Measurements from ENCODE around the gene RFX2. TPM values are rescaled to one million over a fixed set of nuclear protein-coding genes. Genes with fewer than 3 reads are reported as not detected.
A peak's percentile ranks its signal among the peaks of the same experiment; 100 is the strongest.

RFX2 gene
- total RNA-seq, 1 experiment from 2014 or later: 10.5 TPM

GRCh38 chr19:5994405-5995165 lies 115.7 kb downstream of the RFX2 start:
- no peaks in the 10 kb centered on the region for H4K20me1 ChIP-seq (ENCODE audit: low read length)
- no peak overlapping the region for H3K4me3 ChIP-seq (ENCODE audit: low read length)
- ChIA-PET POLR2A (ENCODE audit: unreplicated experiment) (interaction anchor here (0.6 kb wide), 1 partner anchor 67 kb away, joined by 4 read pairs; no protein-coding TSS in a partner anchor), CTCF (interaction anchor here (1.0 kb wide), 1 partner anchor 27 kb away, joined by 4 read pairs; no protein-coding TSS in a partner anchor)
- H3K9me2 ChIP-seq (replicated peaks; ENCODE audit: low read length): no peaks in the 10 kb centered on the region
- intact Hi-C loops (cut with micrococcal nuclease): no loop called here
- H3K36me3 ChIP-seq (ENCODE audit: low read depth, low read length): no peaks in the 10 kb centered on the region
- no peak overlapping the region for H3K9ac ChIP-seq (ENCODE audit: low read length)
- no TSS peak for BruUV-seq (replicated peaks)
- DNase-seq (no peak), ATAC-seq (no peak; the same call in 1 of the 2 replicates)
- H3K4me2 ChIP-seq (ENCODE audit: low read length): no peak overlapping the region
- TF ChIP-seq EZH2 (IDR thresholded peaks at IDR 0.05; ENCODE audit: low read length, unreplicated experiment): no peak
- no peak for TF ChIP-seq EZH2phosphoT487 (IDR thresholded peaks at IDR 0.05; ENCODE audit: borderline replicate concordance, low read length)
- TF ChIP-seq, protein P1, sequence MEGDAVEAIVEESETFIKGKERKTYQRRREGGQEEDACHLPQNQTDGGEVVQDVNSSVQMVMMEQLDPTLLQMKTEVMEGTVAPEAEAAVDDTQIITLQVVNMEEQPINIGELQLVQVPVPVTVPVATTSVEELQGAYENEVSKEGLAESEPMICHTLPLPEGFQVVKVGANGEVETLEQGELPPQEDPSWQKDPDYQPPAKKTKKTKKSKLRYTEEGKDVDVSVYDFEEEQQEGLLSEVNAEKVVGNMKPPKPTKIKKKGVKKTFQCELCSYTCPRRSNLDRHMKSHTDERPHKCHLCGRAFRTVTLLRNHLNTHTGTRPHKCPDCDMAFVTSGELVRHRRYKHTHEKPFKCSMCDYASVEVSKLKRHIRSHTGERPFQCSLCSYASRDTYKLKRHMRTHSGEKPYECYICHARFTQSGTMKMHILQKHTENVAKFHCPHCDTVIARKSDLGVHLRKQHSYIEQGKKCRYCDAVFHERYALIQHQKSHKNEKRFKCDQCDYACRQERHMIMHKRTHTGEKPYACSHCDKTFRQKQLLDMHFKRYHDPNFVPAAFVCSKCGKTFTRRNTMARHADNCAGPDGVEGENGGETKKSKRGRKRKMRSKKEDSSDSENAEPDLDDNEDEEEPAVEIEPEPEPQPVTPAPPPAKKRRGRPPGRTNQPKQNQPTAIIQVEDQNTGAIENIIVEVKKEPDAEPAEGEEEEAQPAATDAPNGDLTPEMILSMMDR (conservative IDR thresholded peaks at IDR 0.05; ENCODE audit: low read depth, low read length): no peak
- H2AFZ ChIP-seq (ENCODE audit: low read length): no peak overlapping the region
- H3K9me3 ChIP-seq (ENCODE audit: low read length): no peaks in the 10 kb centered on the region
- no peaks in the 10 kb centered on the region for H3K27me3 ChIP-seq (ENCODE audit: low read length)
- no peaks in the 10 kb centered on the region for H3K79me2 ChIP-seq (ENCODE audit: low read length)
- no peak overlapping the region for H3K27ac ChIP-seq (ENCODE audit: low read length)
- H3F3A ChIP-seq (ENCODE audit: low read length, unreplicated experiment): no peaks in the 10 kb centered on the region
- H3K4me1 ChIP-seq (ENCODE audit: insufficient read depth, low read length): peaks cover 16% of the 10 kb centered on the region

GRCh38 chr19:5993648-5994358 lies 116.5 kb downstream of the RFX2 start:
- intact Hi-C loops (cut with micrococcal nuclease): no loop called here
- Histone ChIP-seq H3K4me1 (ENCODE audit: insufficient read depth, low read length) (peaks cover 16% of the 10 kb centered on the region), H3K27me3 (ENCODE audit: low read length) (no peaks in the 10 kb centered on the region), H3K4me3 (ENCODE audit: low read length) (no peak overlapping the region), H3K9me2 (replicated peaks; ENCODE audit: low read length) (no peaks in the 10 kb centered on the region), H3F3A (ENCODE audit: low read length, unreplicated experiment) (no peaks in the 10 kb centered on the region), H3K27ac (ENCODE audit: low read length) (no peak overlapping the region), H3K4me2 (ENCODE audit: low read length) (peak overlapping the region; percentile 52), H3K9ac (ENCODE audit: low read length) (no peak overlapping the region), H3K9me3 (ENCODE audit: low read length) (no peaks in the 10 kb centered on the region), H2AFZ (ENCODE audit: low read length) (peak overlapping the region; percentile 23), H4K20me1 (ENCODE audit: low read length) (no peaks in the 10 kb centered on the region), H3K36me3 (ENCODE audit: low read depth, low read length) (no peaks in the 10 kb centered on the region), H3K79me2 (ENCODE audit: low read length) (no peaks in the 10 kb centered on the region)
- DNase-seq (peak; percentile 30), ATAC-seq (peak; percentile 39)
- TF ChIP-seq EZH2 (IDR thresholded peaks at IDR 0.05; ENCODE audit: low read length, unreplicated experiment): no peak
- TF ChIP-seq, protein P1 (conservative IDR thresholded peaks at IDR 0.05; ENCODE audit: low read depth, low read length): no peak
- BruUV-seq (replicated peaks): no TSS peak
- CTCF ChIA-PET: interaction anchor here (1.0 kb wide), 1 partner anchor 28 kb away, joined by 4 read pairs; no protein-coding TSS in a partner anchor
- POLR2A ChIA-PET (ENCODE audit: unreplicated experiment): interaction anchor here (0.6 kb wide), 1 partner anchor 67 kb away, joined by 4 read pairs; no protein-coding TSS in a partner anchor

Data from PC-3 (cell line).